Neural cell (in vitro differentiated cells): Measurements from ENCODE around the gene ELP5.

Source experiments
- CTCF ChIP-seq: fragments of 450-650 bp; IDR thresholded peaks from 2 replicates; pipeline ENCODE4 v1.5.1; 2014; ENCODE audit warnings: antibody characterized with exemption, mild to moderate bottlenecking, moderate library complexity; ENCODE audit not compliant: poor library complexity, severe bottlenecking
- POLR2AphosphoS5 ChIP-seq: IDR thresholded peaks from 2 replicates; pipeline ENCODE4 v1.6.1; 2012

GRCh38 chr17:7260651-7261378 lies 8.8 kb downstream of the ELP5 start:
- TF ChIP-seq CTCF (no peak), POLR2AphosphoS5 (peak; percentile 2)
